GM12891 (cell line): ENCODE data around the gene SASH1.

Experiments used
- POLR2A ChIP-seq: IDR thresholded peaks from 2 replicates; pipeline ENCODE4 v1.6.1; 2011; ENCODE audit warnings: low read depth, low read length, control low read depth
- POLR2AphosphoS5 ChIP-seq: IDR thresholded peaks from 2 replicates; pipeline ENCODE4 v1.6.1; 2011; ENCODE audit warnings: low read depth, low read length, control low read depth

- TF ChIP-seq POLR2A (no peak), POLR2AphosphoS5 (no peak)
Observed at GRCh38 chr6:148570456-148570855, 227.8 kb downstream of the SASH1 start.
